CD4-positive, alpha-beta T cell treated with Interleukin-12 subunit alpha and Interleukin-12 subunit beta, for 1 hour (primary cell): ENCODE results near the gene PCSK2.
A peak's percentile ranks its signal among the peaks of the same experiment; 100 is the strongest.

Experiments
- DNase-seq: peaks from one replicate; pipeline ENCODE4 v3.0.0-alpha.2; 2020

Gene PCSK2

DNA sequence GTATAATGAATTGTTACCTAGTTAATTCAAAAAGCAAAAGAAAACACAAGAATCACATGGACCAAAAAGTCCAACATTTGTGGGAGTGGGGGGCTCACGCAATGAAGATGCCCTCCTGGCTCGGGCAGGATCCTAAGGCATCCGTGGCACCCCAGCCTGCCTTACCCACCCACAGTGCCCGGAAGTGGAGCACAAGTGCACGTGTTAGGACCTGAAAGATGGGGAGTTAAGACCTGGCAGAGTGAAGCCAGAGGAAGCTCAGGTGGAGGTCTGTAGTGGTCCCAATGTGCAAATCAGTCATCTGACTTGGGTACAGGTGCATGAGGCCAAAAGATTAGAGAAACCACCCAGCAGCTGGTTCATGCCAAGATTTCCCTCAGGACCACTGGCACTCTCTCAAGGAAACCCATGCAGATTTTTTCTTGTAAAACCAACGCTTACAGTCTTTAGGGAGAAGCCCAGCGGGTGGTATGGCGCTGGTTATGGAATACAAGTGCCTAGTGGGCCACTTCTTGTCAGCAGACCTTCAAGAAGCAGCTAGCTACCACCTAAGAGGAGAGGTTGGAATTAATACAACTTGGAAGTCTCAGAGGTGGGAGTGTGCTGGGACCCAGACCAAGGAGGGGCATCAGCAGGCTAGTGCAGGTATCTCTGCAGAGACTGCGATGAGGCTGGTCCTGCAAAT is 262.2 kb downstream of the PCSK2 start:
- no peak for DNase-seq

DNA sequence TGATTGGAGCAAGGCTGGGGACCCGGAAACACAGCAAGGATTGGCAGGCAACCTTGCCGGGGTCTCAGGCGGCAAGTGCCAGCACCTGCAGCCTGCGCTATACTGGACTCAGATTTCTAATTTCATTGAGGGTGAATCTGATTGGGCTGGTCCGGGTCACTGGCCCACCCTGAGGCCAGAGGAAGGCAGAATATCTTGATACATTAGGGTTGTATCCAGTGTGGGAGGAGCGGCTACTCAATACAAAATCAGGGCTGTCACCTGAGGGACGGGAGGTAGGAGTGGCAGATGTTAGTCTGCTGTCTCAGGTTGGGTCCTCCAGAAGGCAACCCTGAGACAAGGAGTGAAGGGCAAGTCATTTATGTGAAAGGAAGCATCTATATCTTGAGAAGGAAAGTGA is 263.7 kb downstream of the PCSK2 start:
- no peak for DNase-seq

DNA sequence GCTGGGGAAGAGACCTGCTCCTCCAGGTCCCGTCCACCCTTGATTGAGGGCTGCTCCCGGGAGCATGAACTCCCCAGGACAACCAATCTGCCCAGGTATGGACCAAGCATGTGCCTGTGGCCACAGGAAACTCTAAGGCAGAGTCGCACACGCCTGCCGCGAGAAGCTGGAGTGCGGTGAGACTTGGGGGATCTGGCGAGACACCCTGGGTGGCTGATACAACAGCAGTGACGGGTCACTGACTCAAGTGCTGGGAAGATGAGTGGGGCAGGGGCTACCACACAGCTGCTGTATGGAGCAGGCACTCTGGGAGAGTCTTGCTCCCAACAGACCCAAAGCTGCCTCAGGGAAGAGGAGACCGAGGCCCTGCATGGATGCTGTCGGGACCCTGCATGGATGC is 264.2 kb downstream of the PCSK2 start:
- no peak for DNase-seq

DNA sequence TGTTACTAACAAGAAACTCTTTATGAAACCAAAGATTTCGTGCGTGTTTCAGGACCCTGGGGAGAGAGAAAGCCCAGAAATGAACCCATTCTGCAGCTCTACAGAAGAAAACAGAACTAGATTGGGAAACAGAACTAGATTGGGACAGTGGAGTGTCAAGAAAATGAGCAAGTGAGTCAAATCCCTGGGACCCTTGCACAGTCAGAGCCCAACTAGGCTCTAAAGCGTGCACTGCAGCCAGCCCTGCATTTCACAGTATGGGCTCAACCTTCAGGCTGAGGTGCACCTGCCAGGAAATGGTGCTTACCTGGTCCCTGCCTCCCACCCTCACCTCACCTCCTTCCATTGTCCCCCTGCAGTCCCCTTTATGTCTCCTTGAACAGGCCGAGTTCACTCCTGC is 264.6 kb downstream of the PCSK2 start:
- DNase-seq, result no peak

DNA sequence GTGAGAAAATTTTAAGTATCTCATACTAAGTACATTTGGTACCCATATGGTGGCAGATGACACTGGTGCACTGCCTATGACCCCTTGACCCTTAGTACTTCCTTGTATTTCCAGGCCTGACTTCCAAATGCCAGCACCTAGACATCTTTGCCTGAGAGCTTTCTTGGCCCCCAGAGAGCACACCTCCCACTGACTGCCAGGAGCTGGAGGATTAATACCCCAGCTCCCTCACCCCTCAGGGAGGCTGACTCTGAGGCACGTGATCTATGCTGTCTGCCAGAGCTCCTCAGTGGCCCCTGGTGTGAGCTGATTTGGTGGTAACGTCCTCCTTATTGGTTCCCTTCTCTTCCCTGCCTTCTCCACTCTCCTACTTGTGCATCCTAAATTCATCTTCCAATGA is 266.3 kb downstream of the PCSK2 start:
- DNase-seq, result no peak

DNA sequence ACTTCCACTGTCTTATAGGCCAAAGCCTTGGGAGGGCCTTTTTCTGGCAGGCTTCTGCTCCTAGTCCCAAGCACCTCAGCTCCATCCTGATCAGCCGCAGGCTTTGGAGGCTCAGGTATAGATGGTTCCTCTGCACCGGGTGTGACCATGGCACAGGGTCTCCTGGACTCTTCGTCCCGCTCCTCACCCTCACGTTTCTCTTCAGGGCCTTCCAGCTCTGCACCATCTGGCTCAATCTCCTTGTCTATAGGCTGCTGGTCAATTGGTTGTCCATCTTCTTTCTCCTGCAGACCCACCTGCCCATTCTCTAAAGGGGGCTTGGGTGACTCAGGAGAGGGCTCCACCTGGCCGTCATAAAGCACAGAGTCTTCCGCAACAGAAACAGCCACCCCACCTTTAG is 267.4 kb downstream of the PCSK2 start:
- no peak for DNase-seq

DNA sequence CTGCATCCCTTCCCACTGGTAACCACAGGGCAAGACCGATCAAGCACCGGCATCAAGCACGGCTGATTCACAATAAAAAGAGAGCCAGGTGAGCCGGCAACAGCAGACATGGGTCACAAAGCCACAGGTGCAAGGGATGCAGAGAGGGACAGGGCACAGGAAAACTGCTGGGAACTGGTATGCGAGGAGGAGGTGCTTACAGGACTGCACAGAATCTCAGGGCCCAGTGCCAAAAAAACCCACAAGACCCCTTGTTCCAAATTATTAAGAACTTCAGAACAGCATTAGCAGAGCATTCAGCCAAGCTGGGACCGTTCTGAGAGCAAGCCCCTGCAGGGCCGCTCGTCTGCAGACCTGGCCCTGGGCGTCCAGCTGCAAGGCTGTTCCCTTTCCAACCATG is 269.0 kb downstream of the PCSK2 start:
- no peak for DNase-seq

- DNase-seq, result no peak
These were observed 271.2 kb downstream of the PCSK2 start for GRCh38 chr20:17497821-17498580.

DNA sequence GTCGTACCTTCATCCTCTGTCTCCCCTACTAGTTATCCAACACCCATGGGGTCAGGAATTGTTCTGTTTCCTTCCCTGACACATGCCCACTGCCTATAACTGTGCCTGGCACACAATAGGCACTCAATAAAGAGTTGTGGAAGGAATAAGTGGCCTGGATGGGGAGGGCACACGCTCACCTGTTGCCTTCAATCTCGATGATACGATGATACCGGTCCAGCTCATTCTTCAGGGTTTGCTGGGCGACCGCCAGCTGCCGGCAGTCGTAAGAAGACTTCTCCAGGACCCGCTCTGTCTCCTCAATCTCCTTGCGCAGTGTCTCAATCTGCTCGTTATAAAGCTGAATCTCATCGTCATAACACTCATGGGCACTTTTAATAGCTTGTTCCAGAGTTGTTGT is 271.8 kb downstream of the PCSK2 start:
- DNase-seq, result no peak

- no peak for DNase-seq
These were observed 272.2 kb downstream of the PCSK2 start for GRCh38 chr20:17499041-17499440.

DNA sequence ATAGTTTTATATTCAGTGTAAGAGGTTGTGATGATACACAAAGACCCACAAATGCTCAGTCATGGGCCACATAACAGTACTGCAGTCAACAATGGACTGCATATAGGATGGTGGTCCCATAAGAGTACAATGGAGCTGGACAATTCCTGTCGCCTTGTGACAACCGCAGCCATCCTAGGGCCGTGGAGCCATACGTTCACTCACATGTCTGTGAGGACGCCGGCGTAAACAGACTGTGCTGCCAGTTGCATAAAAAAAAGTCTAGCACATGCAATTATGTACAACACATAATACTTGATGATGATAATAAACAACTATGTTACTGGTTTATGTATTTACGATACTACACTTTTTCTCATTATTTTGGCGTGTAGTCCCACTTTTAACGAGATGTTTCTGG is 273.4 kb downstream of the PCSK2 start:
- no peak for DNase-seq

- no peak for DNase-seq
These were observed 274.0 kb downstream of the PCSK2 start for GRCh38 chr20:17500826-17501225.

DNA sequence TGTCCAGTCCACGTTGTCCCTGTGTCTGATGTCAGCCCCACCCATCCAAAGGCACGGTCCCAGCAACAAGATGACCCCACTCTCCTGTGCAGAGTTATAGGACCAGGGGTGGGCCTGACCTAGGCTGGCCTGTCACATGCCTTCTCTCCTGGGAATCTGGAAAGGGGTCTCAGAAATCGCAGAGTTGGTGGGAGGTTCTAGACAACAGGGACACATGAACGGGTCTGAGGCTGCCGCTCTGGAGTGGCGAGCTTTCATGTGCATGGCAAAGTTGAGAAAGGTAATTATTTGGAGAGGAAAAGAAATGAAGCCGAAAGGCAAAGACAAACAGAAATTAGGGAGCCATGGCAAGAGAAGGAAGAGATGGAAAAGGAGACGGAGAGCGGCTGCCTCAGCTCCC is 274.9 kb downstream of the PCSK2 start:
- no peak for DNase-seq

DNA sequence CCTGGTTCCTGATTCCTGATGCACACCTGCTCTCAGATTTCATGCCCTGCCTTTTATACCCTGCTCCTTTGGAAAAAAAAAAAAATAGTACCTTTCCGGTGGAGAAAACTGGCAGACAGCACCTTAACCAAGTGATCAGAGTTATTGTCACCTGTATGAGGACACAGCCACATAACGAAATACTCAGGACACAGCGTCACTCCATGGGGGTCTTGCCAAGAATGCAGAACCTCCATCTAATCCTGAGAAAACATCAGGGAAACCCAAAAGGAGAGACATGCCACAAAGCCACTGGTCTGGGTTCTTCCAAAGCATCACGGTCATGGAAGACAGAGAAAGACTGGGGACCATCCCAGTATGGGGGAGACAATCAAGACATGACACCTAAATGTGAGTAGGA is 275.3 kb downstream of the PCSK2 start:
- no peak for DNase-seq

GRCh38 chr20:17503301-17504065 is 276.6 kb downstream of the PCSK2 start:
- no peak for DNase-seq

GRCh38 chr20:17504066-17504897 is 277.4 kb downstream of the PCSK2 start:
- no peak for DNase-seq

GRCh38 chr20:17504898-17505635 is 278.2 kb downstream of the PCSK2 start:
- peak; percentile 65 for DNase-seq

DNA sequence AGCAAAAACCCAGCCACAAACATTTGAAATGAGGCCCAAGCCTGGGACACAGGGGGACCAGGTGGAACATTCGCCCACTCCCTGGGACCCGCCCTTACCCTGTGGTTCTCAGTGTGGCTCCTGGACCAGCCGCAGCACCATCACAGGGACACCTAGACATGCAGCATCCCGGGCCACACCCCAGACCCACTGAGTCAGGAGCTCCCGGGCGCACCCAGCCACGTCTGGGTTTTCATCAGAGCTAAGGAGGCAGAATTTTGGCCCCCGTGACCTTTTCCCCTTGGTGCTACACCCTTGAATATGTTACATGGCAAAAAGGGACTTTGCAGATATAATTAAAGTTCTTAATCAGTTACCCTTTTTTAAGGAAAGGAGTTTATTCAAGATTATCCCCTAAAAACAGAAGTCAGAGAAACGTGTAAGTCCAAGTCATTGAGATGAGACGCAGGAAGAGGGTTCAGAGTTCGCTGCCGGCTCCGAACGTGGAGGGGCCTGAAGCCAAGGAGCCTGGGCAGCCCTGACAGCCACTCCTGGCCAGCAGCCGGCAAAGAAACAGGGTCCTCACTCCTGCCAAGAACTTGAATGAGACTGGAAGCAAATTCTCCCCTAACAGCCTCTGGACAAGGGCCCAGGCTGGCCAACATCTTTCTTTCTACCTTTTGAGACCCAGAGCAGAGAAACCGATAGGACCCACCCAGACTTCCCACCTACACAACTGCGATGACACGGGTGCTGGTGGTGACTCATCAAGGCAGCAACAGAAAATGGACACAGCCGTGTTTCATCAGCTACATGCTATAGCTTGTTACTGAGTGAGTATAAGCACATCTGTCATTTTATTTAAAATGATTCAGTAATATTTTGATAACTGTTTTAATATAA is 279.0 kb downstream of the PCSK2 start:
- peak; percentile 42 for DNase-seq

- peak; percentile 24 for DNase-seq
These were observed 280.2 kb downstream of the PCSK2 start for GRCh38 chr20:17507032-17507431.

DNA sequence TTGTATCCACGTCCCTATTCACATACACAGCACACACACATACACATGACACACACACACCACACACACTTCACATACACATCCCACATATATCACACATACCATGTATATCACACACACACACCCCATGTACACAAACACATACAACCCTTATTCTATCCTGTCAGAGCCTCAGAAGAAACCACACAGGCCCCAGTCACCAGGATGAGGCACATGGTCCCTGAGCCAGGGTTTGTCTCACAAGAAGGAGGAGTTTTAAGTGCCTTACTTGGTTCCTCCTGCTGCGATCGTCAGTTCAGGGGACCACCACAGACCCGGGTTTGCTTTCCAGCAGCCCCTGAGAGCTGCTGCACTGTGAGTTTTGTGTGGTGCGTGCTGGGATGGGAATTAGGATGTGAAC is 280.7 kb downstream of the PCSK2 start:
- DNase-seq, result no peak

GRCh38 chr20:17508756-17509155 is 281.9 kb downstream of the PCSK2 start:
- no peak for DNase-seq
